ENCODE measurements around the gene KCTD19.

Gene KCTD19

GRCh38 chr16:67281536-67282446 lies 44.8 kb downstream of the KCTD19 start:
- TF ChIP-seq, protein P1, sequence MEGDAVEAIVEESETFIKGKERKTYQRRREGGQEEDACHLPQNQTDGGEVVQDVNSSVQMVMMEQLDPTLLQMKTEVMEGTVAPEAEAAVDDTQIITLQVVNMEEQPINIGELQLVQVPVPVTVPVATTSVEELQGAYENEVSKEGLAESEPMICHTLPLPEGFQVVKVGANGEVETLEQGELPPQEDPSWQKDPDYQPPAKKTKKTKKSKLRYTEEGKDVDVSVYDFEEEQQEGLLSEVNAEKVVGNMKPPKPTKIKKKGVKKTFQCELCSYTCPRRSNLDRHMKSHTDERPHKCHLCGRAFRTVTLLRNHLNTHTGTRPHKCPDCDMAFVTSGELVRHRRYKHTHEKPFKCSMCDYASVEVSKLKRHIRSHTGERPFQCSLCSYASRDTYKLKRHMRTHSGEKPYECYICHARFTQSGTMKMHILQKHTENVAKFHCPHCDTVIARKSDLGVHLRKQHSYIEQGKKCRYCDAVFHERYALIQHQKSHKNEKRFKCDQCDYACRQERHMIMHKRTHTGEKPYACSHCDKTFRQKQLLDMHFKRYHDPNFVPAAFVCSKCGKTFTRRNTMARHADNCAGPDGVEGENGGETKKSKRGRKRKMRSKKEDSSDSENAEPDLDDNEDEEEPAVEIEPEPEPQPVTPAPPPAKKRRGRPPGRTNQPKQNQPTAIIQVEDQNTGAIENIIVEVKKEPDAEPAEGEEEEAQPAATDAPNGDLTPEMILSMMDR (conservative IDR thresholded peaks at IDR 0.05; ENCODE audit: control insufficient read depth, insufficient read depth, low read depth, low read length): no peak
- no peak overlapping the region for H3K4me3 ChIP-seq (ENCODE audit: control insufficient read depth, low read depth, low read length)

GRCh38 chr16:67280090-67281015 lies 46.2 kb downstream of the KCTD19 start:
- TF ChIP-seq, protein P1 (conservative IDR thresholded peaks at IDR 0.05; ENCODE audit: control insufficient read depth, insufficient read depth, low read depth, low read length): no peak
- DNase-seq (ENCODE audit: low read depth): no peak
- peak overlapping the region; percentile 13 for H3K4me3 ChIP-seq (ENCODE audit: control insufficient read depth, low read depth, low read length)

More at GRCh38 chr16:67281536-67282446, 44.8 kb downstream of the KCTD19 start:
- no peak for DNase-seq (ENCODE audit: low read depth)

GRCh38 chr16:67279296-67280089 lies 47.0 kb downstream of the KCTD19 start, which contains the start of gene PLEKHG4:
Gene PLEKHG4 (plus strand): TSS chr16:67279532. CDS start chr16:67280045, 513 bp downstream.
- peak within 1 kb of the TSS; percentile 78 for H3K4me3 ChIP-seq (ENCODE audit: control insufficient read depth, low read depth, low read length)
- peak; percentile 74 for DNase-seq (ENCODE audit: low read depth)
- TF ChIP-seq, protein P1 (conservative IDR thresholded peaks at IDR 0.05; ENCODE audit: control insufficient read depth, insufficient read depth, low read depth, low read length): peak; percentile 32

DNA sequence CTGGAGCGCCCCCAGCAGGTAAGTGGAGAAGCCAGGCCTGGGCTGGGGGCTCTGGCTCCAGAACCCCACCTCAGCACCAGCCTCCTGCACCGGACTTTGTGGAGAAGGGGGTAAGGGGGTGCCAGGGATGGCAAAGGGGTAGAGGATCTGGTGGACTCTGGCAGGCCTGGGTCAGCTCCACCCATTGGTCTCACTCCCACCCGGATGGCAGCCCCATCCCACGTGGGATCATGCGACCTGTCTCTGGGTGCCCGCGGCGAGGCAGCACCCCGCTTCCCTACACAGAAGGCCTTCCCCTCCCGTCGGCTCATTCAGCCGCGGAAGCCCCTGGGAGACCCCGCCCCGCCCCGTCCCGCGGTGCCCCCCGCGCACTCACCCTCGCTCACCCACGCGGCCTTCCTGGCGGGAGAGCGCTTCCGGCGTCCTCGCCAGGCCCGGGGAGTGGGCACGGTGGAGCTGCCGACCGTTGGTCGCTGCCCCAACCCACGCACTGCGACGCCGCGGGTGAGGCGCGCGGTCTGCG lies 47.7 kb downstream of the KCTD19 start:
- peak; percentile 25 for DNase-seq (ENCODE audit: low read depth)
- TF ChIP-seq, protein P1 (conservative IDR thresholded peaks at IDR 0.05; ENCODE audit: control insufficient read depth, insufficient read depth, low read depth, low read length): peak; percentile 28
- peak overlapping the region; percentile 78 for H3K4me3 ChIP-seq (ENCODE audit: control insufficient read depth, low read depth, low read length)

- TF ChIP-seq, protein P1 (conservative IDR thresholded peaks at IDR 0.05; ENCODE audit: control insufficient read depth, insufficient read depth, low read depth, low read length): no peak
- DNase-seq (ENCODE audit: low read depth): peak; percentile 94
Observed at GRCh38 chr16:67277999-67278772, 48.4 kb downstream of the KCTD19 start.

More at GRCh38 chr16:67277999-67278772, 48.4 kb downstream of the KCTD19 start:
- peak overlapping the region; percentile 78 for H3K4me3 ChIP-seq (ENCODE audit: control insufficient read depth, low read depth, low read length)

Data from fibroblast of mammary gland (primary cell).